Glomerular visceral epithelial cell (primary cell): ENCODE measurements around the gene CD36.

Experiments used
- DNase-seq: peaks from one replicate; pipeline ENCODE4 v3.0.0-alpha.2; 2016; ENCODE audit errors: extremely low spot score

The CD36 gene

GRCh38 chr7:80705130-80705781 lies 66.8 kb downstream of the CD36 start:
- DNase-seq, result no peak

- DNase-seq, result no peak
Observed at GRCh38 chr7:80707318-80707717, 68.9 kb downstream of the CD36 start.

GRCh38 chr7:80708123-80708522 lies 69.7 kb downstream of the CD36 start:
- no peak for DNase-seq

GRCh38 chr7:80711531-80711930 lies 73.1 kb downstream of the CD36 start:
- DNase-seq, result no peak

GRCh38 chr7:80719261-80719660 lies 80.8 kb downstream of the CD36 start:
- DNase-seq, result no peak

GRCh38 chr7:80720146-80720545 lies 81.7 kb downstream of the CD36 start:
- DNase-seq, result no peak

- peak; percentile 54 for DNase-seq
Observed at GRCh38 chr7:80721883-80722615, 83.6 kb downstream of the CD36 start.

- peak; percentile 96 for DNase-seq
Observed at GRCh38 chr7:80722616-80723195, 84.3 kb downstream of the CD36 start.

- DNase-seq, result no peak
Observed at GRCh38 chr7:80724249-80724871, 85.9 kb downstream of the CD36 start.

GRCh38 chr7:80725181-80725611 lies 86.8 kb downstream of the CD36 start:
- DNase-seq, result no peak
